GM12874 (cell line): ENCODE results near the gene SLC9A9.

Source experiments
- CTCF ChIP-seq: IDR thresholded peaks from 2 replicates; pipeline ENCODE4 v1.5.1; 2011; ENCODE audit warnings: low read depth, mild to moderate bottlenecking, control low read depth, low read length, moderate library complexity; ENCODE audit not compliant: insufficient read depth

Gene SLC9A9

DNA sequence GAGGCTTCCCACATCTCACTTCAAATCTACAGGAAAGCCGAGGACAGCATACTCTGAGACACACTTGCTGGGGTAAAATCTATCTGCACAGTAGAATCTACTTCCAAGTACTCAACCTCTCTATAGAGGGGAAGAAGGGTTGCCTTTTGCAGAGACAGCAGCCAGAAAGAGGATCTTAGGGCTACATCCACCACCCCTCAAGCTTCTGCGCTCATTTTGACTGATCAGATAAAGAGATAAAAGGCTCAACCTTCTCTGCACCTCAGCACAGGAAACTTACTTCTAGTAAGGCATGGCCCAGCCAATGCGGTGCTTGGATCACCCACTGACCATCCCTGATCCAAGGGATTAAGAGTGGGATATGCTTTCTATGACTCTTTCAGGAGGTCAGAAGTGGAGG lies 6.9 kb upstream of the SLC9A9 start:
- TF ChIP-seq CTCF = no peak

GRCh38 chr3:143851331-143852017 lies 3.2 kb upstream of the SLC9A9 start:
- TF ChIP-seq CTCF = no peak

DNA sequence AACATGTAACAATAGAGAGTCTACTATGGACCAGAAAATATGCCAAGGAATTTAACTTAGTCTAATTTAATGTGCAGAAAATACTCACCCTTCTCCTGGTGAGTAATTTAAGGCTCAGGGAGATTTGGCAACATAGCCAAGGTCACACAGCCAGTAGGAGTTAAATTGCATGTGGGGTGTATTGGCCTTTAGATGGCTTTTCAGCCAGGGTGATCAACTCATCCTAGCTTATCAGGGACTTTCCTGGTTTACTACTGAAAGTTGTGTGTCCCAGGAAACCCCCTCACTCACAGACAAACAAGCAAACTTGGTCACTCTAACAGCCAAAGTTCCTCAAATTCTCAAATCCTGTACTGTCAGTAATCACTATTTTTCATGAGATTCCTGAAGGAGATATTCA lies 2.6 kb upstream of the SLC9A9 start:
- no peak for TF ChIP-seq CTCF

GRCh38 chr3:143849854-143850549 lies 1.7 kb upstream of the SLC9A9 start:
- TF ChIP-seq CTCF = no peak

DNA sequence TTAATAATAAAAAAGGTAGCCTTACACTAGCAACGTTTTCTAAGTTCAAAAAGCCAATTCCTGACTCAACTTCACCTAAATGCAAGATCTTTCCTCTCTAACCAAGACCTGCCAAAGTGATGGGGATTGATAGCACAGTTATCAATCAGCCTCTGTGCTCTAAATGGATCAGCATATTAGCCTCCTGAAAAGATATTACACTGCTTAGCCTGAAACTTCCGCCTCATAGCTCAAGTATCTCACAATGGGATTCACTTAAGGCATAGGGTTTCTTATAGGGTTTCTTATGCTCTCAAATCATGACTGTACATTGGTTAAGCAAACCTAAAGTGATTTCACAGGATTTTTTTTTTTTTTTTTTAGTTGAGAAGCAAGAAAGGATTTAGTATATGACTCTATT lies 436 bp upstream of the SLC9A9 start:
- TF ChIP-seq CTCF = no peak

DNA sequence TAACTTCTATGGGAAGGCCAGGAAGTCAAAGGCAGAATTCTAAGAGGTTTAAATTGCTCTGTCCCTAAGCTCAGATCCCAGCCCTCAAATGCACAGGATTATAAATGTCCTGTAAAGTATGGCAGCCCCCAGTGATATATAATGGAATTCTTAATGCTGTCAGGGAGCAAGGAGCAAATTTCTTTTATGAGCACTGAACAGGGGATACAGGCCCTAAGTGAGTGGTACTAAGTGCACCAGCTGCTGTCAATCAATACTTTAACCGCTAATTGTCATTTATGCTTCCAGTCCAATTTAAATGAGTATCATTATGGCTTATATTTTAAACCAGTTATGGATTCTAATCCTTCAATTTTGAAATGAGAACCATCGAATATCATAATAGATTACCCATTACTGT lies 4.7 kb downstream of the SLC9A9 start:
- TF ChIP-seq CTCF = no peak

DNA sequence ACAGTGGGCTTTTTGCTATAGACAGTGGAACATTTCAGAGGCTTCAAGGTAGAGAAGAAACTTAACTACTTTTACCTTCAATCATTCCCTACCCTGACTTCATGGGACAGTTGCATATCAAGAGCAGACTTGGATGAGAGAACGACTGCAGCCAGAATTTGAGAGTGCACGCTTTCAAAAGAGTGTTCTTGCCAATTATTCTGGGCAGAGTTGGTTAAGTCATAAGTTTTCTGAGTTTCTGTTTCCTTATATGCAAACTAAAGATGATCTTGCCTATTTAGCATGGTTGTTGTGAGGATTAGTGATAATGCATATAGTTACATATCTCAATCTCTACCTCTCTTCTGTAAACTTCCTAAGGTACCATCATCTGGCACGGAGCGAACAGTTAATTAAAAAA lies 7.6 kb downstream of the SLC9A9 start:
- TF ChIP-seq CTCF = no peak
